ENCODE measurements around the gene NISCH. TPM values are rescaled to one million over a fixed set of nuclear protein-coding genes. Genes with fewer than 3 reads are reported as not detected.
A peak's percentile ranks its signal among the peaks of the same experiment; 100 is the strongest.

NISCH gene
- total RNA-seq, 1 experiment from 2014 or later, result 85.0 TPM

- CTCF ChIA-PET, result interaction anchor here (0.5 to 2.5 kb wide), 5 partner anchors 13 to 274 kb away, joined by 3 to 9 read pairs (median 6); no protein-coding TSS in a partner anchor
- no peaks in the 10 kb centered on the region for H3K27me3 Mint-ChIP-seq (ENCODE audit: low read depth)
- no peak for TF ChIP-seq PREB (CRISPR knock-in tag; IDR thresholded peaks at IDR 0.05; ENCODE audit: borderline replicate concordance)
- TF ChIP-seq, protein P1, sequence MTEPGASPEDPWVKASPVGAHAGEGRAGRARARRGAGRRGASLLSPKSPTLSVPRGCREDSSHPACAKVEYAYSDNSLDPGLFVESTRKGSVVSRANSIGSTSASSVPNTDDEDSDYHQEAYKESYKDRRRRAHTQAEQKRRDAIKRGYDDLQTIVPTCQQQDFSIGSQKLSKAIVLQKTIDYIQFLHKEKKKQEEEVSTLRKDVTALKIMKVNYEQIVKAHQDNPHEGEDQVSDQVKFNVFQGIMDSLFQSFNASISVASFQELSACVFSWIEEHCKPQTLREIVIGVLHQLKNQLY (CRISPR knock-in tag; IDR thresholded peaks at IDR 0.05), result no peak
- no peak for TF ChIP-seq OVOL2 (CRISPR knock-in tag; IDR thresholded peaks at IDR 0.05; ENCODE audit: borderline replicate concordance)
- TF ChIP-seq JAZF1 (CRISPR knock-in tag; IDR thresholded peaks at IDR 0.05), result no peak
- TF ChIP-seq FOXP1 (CRISPR knock-in tag; IDR thresholded peaks at IDR 0.05; ENCODE audit: borderline replicate concordance), result no peak
- TF ChIP-seq AR (CRISPR knock-in tag; IDR thresholded peaks at IDR 0.05), result no peak
- TF ChIP-seq ZBTB21 (CRISPR knock-in tag; IDR thresholded peaks at IDR 0.05; ENCODE audit: borderline replicate concordance), result no peak
- TF ChIP-seq RELA (CRISPR knock-in tag; IDR thresholded peaks at IDR 0.05; ENCODE audit: borderline replicate concordance), result no peak
- TF ChIP-seq KAT7 (CRISPR knock-in tag; IDR thresholded peaks at IDR 0.05; ENCODE audit: borderline replicate concordance), result no peak
- TF ChIP-seq ATF2 (CRISPR knock-in tag; IDR thresholded peaks at IDR 0.05; ENCODE audit: borderline replicate concordance, low read depth), result no peak
- TF ChIP-seq, protein P2, sequence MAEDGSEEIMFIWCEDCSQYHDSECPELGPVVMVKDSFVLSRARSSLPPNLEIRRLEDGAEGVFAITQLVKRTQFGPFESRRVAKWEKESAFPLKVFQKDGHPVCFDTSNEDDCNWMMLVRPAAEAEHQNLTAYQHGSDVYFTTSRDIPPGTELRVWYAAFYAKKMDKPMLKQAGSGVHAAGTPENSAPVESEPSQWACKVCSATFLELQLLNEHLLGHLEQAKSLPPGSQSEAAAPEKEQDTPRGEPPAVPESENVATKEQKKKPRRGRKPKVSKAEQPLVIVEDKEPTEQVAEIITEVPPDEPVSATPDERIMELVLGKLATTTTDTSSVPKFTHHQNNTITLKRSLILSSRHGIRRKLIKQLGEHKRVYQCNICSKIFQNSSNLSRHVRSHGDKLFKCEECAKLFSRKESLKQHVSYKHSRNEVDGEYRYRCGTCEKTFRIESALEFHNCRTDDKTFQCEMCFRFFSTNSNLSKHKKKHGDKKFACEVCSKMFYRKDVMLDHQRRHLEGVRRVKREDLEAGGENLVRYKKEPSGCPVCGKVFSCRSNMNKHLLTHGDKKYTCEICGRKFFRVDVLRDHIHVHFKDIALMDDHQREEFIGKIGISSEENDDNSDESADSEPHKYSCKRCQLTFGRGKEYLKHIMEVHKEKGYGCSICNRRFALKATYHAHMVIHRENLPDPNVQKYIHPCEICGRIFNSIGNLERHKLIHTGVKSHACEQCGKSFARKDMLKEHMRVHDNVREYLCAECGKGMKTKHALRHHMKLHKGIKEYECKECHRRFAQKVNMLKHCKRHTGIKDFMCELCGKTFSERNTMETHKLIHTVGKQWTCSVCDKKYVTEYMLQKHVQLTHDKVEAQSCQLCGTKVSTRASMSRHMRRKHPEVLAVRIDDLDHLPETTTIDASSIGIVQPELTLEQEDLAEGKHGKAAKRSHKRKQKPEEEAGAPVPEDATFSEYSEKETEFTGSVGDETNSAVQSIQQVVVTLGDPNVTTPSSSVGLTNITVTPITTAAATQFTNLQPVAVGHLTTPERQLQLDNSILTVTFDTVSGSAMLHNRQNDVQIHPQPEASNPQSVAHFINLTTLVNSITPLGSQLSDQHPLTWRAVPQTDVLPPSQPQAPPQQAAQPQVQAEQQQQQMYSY (CRISPR knock-in tag; IDR thresholded peaks at IDR 0.05), result no peak
- no peak for TF ChIP-seq ESRRA (CRISPR knock-in tag; IDR thresholded peaks at IDR 0.05; ENCODE audit: borderline replicate concordance)
- no peak for TF ChIP-seq FOXP4 (CRISPR knock-in tag; IDR thresholded peaks at IDR 0.05)
- TF ChIP-seq, protein P3, sequence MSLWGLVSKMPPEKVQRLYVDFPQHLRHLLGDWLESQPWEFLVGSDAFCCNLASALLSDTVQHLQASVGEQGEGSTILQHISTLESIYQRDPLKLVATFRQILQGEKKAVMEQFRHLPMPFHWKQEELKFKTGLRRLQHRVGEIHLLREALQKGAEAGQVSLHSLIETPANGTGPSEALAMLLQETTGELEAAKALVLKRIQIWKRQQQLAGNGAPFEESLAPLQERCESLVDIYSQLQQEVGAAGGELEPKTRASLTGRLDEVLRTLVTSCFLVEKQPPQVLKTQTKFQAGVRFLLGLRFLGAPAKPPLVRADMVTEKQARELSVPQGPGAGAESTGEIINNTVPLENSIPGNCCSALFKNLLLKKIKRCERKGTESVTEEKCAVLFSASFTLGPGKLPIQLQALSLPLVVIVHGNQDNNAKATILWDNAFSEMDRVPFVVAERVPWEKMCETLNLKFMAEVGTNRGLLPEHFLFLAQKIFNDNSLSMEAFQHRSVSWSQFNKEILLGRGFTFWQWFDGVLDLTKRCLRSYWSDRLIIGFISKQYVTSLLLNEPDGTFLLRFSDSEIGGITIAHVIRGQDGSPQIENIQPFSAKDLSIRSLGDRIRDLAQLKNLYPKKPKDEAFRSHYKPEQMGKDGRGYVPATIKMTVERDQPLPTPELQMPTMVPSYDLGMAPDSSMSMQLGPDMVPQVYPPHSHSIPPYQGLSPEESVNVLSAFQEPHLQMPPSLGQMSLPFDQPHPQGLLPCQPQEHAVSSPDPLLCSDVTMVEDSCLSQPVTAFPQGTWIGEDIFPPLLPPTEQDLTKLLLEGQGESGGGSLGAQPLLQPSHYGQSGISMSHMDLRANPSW (CRISPR knock-in tag; conservative IDR thresholded peaks at IDR 0.05; ENCODE audit: low read depth), result no peak
- TF ChIP-seq, protein P4, sequence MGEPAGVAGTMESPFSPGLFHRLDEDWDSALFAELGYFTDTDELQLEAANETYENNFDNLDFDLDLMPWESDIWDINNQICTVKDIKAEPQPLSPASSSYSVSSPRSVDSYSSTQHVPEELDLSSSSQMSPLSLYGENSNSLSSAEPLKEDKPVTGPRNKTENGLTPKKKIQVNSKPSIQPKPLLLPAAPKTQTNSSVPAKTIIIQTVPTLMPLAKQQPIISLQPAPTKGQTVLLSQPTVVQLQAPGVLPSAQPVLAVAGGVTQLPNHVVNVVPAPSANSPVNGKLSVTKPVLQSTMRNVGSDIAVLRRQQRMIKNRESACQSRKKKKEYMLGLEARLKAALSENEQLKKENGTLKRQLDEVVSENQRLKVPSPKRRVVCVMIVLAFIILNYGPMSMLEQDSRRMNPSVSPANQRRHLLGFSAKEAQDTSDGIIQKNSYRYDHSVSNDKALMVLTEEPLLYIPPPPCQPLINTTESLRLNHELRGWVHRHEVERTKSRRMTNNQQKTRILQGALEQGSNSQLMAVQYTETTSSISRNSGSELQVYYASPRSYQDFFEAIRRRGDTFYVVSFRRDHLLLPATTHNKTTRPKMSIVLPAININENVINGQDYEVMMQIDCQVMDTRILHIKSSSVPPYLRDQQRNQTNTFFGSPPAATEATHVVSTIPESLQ (CRISPR knock-in tag; IDR thresholded peaks at IDR 0.05), result no peak
- TF ChIP-seq ZNF317 (CRISPR knock-in tag; IDR thresholded peaks at IDR 0.05; ENCODE audit: borderline replicate concordance, low read depth), result no peak
- no peak for TF ChIP-seq ZNF423 (CRISPR knock-in tag; IDR thresholded peaks at IDR 0.05)
- TF ChIP-seq ERG (CRISPR knock-in tag; IDR thresholded peaks at IDR 0.05), result no peak
Observed at GRCh38 chr3:52494445-52494844, 39.0 kb downstream of the NISCH start.

More at GRCh38 chr3:52494445-52494844, 39.0 kb downstream of the NISCH start:
- Mint-ChIP-seq H3K4me1 (no peaks in the 10 kb centered on the region), H3K27ac (0 out of 2 replicates have a peak overlapping the region, but pooled peaks have one; percentile 17), H3K4me3 (no peak overlapping the region), H3K36me3 (peaks cover 12% of the 10 kb centered on the region; the same call in 1 of the 2 replicates), H3K9me3 (no peaks in the 10 kb centered on the region)
- DNase-seq (ENCODE audit: low spot score), result no peak
- peak; percentile 49 for ATAC-seq
- POLR2A ChIA-PET, result no interaction called here
